Hepatocyte (in vitro differentiated cells): ENCODE data around the gene IRX5. TPM values are rescaled to one million over a fixed set of nuclear protein-coding genes. Genes with fewer than 3 reads are reported as not detected.

Experiments used
- DNase-seq: peaks from one replicate; pipeline ENCODE4 v3.0.0-alpha.2; 2016; ENCODE audit warnings: low spot score
- H2AFZ ChIP-seq: fragments of 200-600 bp; sonication (generic); 2 replicates; pipeline ENCODE4 v1.6.0; 2016; ENCODE audit warnings: antibody characterized with exemption, mild to moderate bottlenecking
- H3K27ac ChIP-seq: fragments of 200-600 bp; sonication (generic); 2 replicates; pipeline ENCODE4 v1.5.1; 2016; ENCODE audit warnings: mild to moderate bottlenecking
- H3K27me3 ChIP-seq: fragments of 200-600 bp; sonication (generic); 2 replicates; pipeline ENCODE4 v1.6.1; 2016
- H3K36me3 ChIP-seq: fragments of 200-600 bp; sonication (generic); replicated peaks from 2 replicates; pipeline ENCODE4 v1.5.1; 2016; ENCODE audit warnings: low read depth; ENCODE audit not compliant: insufficient read depth
- H3K4me1 ChIP-seq: fragments of 200-600 bp; sonication (generic); 2 replicates; pipeline ENCODE4 v1.5.1; 2016; ENCODE audit warnings: mild to moderate bottlenecking, moderate library complexity; ENCODE audit not compliant: insufficient read depth
- H3K4me2 ChIP-seq: fragments of 200-600 bp; sonication (generic); 2 replicates; pipeline ENCODE4 v1.6.0; 2016
- H3K4me3 ChIP-seq: fragments of 200-600 bp; sonication (generic); 2 replicates; pipeline ENCODE4 v1.5.1; 2016; ENCODE audit warnings: mild to moderate bottlenecking
- H3K79me2 ChIP-seq: fragments of 200-600 bp; sonication (generic); 2 replicates; pipeline ENCODE4 v1.6.0; 2017; ENCODE audit warnings: mild to moderate bottlenecking
- H3K9me2 ChIP-seq: fragments of 200-600 bp; sonication (generic); replicated peaks from 2 replicates; pipeline ENCODE4 v1.6.0; 2017; ENCODE audit warnings: mild to moderate bottlenecking; ENCODE audit not compliant: insufficient read depth
- H3K9me3 ChIP-seq: fragments of 200-600 bp; sonication (generic); 2 replicates; pipeline ENCODE4 v1.5.1; 2016; ENCODE audit warnings: low read depth, mild to moderate bottlenecking
- H4K20me1 ChIP-seq: fragments of 200-600 bp; sonication (generic); 2 replicates; pipeline ENCODE4 v1.6.0; 2016; ENCODE audit warnings: mild to moderate bottlenecking; ENCODE audit not compliant: insufficient read depth, poor library complexity, severe bottlenecking
- EZH2 ChIP-seq: fragments of 200-600 bp; sonication (generic); IDR thresholded peaks from 2 replicates; pipeline ENCODE4 v1.6.1; 2016; ENCODE audit warnings: antibody characterized with exemption, mild to moderate bottlenecking, borderline replicate concordance
- EZH2phosphoT487 ChIP-seq: fragments of 200-600 bp; sonication (generic); IDR thresholded peaks from one replicate; pipeline ENCODE4 v1.6.1; 2018; ENCODE audit warnings: antibody characterized with exemption, mild to moderate bottlenecking, low read depth, moderate library complexity; ENCODE audit not compliant: unreplicated experiment, severe bottlenecking
- WGBS: methylation state at CpG from one replicate; pipeline ENCODE4 v1.1.6; 2016; ENCODE audit warnings: low lambda C conversion rate; ENCODE audit errors: missing lambda C conversion rate; 5-methylcytosine and 5-hydroxymethylcytosine counted together
- polyA plus RNA-seq: library from polyadenylated mRNA; unstranded; fragments of >200 nt; fragmentation: Nextera tagmentation; extraction: Ambion mirVana; gene quantifications from 2 replicates; pipeline ENCODE4 v1.2.1, GENCODE V29; 2016
- total RNA-seq: library from RNA; depleted of rRNA; stranded (reverse); fragments of >200 nt; gene quantifications from 2 replicates; pipeline ENCODE4 v1.2.3, GENCODE V29; 2014
- TF ChIP-seq, protein P1 (sequence below): fragments of 200-600 bp; sonication (generic); IDR thresholded peaks from 2 replicates; pipeline ENCODE4 v1.5.1; 2016; ENCODE audit warnings: antibody characterized with exemption, mild to moderate bottlenecking; ENCODE audit not compliant: poor library complexity

IRX5 gene
- total and polyA plus RNA-seq, 2 experiments from 2014 or later = 1.7 to 3.2 TPM

DNA sequence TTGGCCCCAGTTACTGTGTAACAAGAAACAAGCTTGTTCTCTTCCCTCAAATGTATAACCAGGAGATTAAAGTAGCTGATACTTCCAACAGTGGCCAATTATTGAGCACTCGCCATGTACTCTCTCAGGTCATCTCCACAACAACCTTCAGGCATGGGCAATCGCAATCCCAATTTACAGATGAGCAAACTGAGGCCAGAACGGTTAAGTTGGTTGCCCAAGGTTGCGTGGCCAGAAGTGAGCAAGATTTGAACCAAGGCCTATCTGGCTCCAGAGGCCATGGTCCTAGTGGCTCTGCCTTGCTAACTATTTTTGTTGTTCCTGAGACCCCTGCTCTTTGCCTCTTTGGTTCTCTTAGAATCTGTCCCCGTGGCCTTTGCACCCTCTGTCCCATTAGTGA is 33.6 kb downstream of the IRX5 start:
- Histone ChIP-seq H3K9me3 (no peaks in the 10 kb centered on the region), H3K27me3 (no peaks in the 10 kb centered on the region), H3K9me2 (no peaks in the 10 kb centered on the region), H2AFZ (no peak overlapping the region), H4K20me1 (no peaks in the 10 kb centered on the region), H3K27ac (no peak overlapping the region), H3K4me1 (no peaks in the 10 kb centered on the region), H3K79me2 (no peaks in the 10 kb centered on the region), H3K4me2 (no peak overlapping the region), H3K36me3 (no peaks in the 10 kb centered on the region), H3K4me3 (no peak overlapping the region)
- 91% methylated on average over 5 of the region's 5 CpGs for WGBS
- TF ChIP-seq EZH2 (no peak), EZH2phosphoT487 (no peak)
- TF ChIP-seq, protein P1, sequence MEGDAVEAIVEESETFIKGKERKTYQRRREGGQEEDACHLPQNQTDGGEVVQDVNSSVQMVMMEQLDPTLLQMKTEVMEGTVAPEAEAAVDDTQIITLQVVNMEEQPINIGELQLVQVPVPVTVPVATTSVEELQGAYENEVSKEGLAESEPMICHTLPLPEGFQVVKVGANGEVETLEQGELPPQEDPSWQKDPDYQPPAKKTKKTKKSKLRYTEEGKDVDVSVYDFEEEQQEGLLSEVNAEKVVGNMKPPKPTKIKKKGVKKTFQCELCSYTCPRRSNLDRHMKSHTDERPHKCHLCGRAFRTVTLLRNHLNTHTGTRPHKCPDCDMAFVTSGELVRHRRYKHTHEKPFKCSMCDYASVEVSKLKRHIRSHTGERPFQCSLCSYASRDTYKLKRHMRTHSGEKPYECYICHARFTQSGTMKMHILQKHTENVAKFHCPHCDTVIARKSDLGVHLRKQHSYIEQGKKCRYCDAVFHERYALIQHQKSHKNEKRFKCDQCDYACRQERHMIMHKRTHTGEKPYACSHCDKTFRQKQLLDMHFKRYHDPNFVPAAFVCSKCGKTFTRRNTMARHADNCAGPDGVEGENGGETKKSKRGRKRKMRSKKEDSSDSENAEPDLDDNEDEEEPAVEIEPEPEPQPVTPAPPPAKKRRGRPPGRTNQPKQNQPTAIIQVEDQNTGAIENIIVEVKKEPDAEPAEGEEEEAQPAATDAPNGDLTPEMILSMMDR = no peak
- no peak for DNase-seq

DNA sequence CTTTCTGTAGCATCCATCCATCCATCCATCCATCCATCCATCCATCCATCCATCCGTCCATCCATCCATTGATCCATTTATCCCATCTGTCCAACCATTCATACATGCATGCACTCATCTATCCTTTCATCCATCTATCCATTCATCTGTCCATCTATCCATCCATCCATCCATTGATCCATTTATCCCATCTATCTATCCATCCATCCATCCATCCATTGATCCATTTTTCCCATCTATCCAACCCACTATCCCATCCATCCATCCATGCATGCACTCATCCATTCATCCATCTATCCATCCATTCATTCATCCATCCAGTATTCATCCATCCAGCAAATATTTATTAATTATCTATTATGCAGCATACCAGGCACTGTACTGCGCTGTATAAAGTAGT is 34.8 kb downstream of the IRX5 start:
- no peak for DNase-seq
- no peaks in the 10 kb centered on the region for H3K9me2 ChIP-seq
- H3K79me2 ChIP-seq = no peaks in the 10 kb centered on the region
- TF ChIP-seq EZH2phosphoT487 (no peak), EZH2 (no peak)
- TF ChIP-seq, protein P1 = no peak
- H3K36me3 ChIP-seq = no peaks in the 10 kb centered on the region
- H3K4me2 ChIP-seq = no peak overlapping the region
- 86% methylated on average over 2 of the region's 2 CpGs for WGBS
- H3K4me3 ChIP-seq = no peak overlapping the region
- no peak overlapping the region for H2AFZ ChIP-seq
- no peaks in the 10 kb centered on the region for H3K4me1 ChIP-seq
- H3K9me3 ChIP-seq = no peaks in the 10 kb centered on the region
- no peaks in the 10 kb centered on the region for H3K27me3 ChIP-seq
- H4K20me1 ChIP-seq = no peaks in the 10 kb centered on the region
- no peak overlapping the region for H3K27ac ChIP-seq

DNA sequence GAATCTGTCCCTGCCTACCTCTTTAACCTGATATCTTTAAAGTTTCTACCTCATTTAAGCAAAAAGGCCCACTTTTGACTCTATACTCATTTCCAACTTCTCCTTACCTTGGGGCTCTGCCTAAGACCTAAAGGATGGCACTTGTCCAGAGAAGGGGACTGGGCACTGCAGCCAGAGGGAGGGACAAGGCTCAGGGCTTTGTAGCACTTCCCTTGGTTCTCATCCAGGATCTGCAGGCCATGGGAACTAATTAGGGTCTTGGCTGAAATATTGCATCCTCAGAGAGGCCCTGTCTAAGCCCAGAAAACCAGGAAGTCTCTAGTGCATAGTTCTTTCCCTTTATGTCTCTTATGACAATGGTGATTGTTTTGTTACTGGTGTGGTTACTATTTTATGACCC is 37.3 kb downstream of the IRX5 start:
- no peaks in the 10 kb centered on the region for H4K20me1 ChIP-seq
- no peak overlapping the region for H3K4me2 ChIP-seq
- no peaks in the 10 kb centered on the region for H3K9me2 ChIP-seq
- no peak overlapping the region for H2AFZ ChIP-seq
- H3K27me3 ChIP-seq = no peaks in the 10 kb centered on the region
- H3K27ac ChIP-seq = no peak overlapping the region
- DNase-seq = no peak
- H3K4me3 ChIP-seq = no peak overlapping the region
- no peaks in the 10 kb centered on the region for H3K79me2 ChIP-seq
- TF ChIP-seq EZH2phosphoT487 = no peak
- no peak for TF ChIP-seq EZH2
- TF ChIP-seq, protein P1 = no peak
- H3K4me1 ChIP-seq = no peaks in the 10 kb centered on the region
- H3K9me3 ChIP-seq = no peaks in the 10 kb centered on the region
- H3K36me3 ChIP-seq = no peaks in the 10 kb centered on the region

DNA sequence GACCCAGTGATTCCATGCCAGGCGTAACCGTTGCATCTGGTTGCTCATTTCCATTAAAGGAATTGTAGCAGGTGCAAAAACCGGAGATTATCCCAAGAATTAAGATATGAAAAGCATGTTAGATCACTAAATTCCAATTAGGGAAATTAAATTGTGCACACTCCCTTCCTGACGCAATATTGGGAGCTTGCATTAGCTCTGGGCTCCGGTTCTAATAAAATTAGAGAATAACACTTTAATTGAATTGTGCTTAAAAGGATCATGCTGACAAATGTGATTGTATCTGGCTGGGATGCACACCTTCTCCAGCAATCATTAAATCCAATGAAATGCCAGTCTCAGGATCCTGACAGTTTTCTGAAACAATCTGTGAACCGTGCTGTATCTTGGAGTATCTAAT is 38.1 kb downstream of the IRX5 start:
- no peaks in the 10 kb centered on the region for H3K27me3 ChIP-seq
- no peak overlapping the region for H3K4me2 ChIP-seq
- H3K27ac ChIP-seq = no peak overlapping the region
- H4K20me1 ChIP-seq = no peaks in the 10 kb centered on the region
- no peaks in the 10 kb centered on the region for H3K4me1 ChIP-seq
- no peak overlapping the region for H2AFZ ChIP-seq
- H3K36me3 ChIP-seq = no peaks in the 10 kb centered on the region
- H3K79me2 ChIP-seq = no peaks in the 10 kb centered on the region
- TF ChIP-seq EZH2 (no peak), EZH2phosphoT487 (no peak)
- TF ChIP-seq, protein P1 = no peak
- no peak overlapping the region for H3K4me3 ChIP-seq
- H3K9me3 ChIP-seq = no peaks in the 10 kb centered on the region
- no peak for DNase-seq
- no peaks in the 10 kb centered on the region for H3K9me2 ChIP-seq
- WGBS = 84% methylated on average over 6 of the region's 6 CpGs
